ENCODE measurements around the gene PON3. TPM values are rescaled to one million over a fixed set of nuclear protein-coding genes. Genes with fewer than 3 reads are reported as not detected.

The PON3 gene
- total and polyA plus RNA-seq, 2 of the 8 experiments (the other 6 are each of a cell fraction or from before 2014, with no cell fraction given) = not detected

DNA sequence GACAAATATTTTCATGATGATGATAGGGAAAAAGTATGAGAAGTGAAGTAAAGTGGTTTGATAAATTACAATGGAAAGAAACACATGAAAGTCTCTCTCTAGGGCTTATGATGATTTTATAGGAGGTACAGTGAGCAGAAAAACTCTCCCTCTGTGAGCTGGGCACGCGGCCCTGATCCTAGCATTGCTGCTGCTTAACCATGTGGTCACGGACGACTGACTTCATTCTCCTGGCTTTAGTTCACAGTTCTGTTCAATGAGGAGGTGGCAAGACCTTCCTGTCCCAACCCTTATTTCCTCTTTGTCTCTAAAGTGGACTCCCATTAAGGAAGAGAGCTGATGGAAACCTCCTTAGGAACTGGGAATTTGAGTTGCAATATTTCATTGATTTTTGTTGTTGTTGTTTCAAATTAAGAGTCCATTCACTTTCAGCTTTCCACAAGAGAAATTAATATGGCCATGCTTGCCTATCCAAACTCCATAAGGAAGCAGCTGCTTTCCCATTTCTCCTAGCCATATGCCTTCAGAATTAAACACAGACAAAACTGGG lies 8.2 kb upstream of the PON3 start:
- WGBS, 2 experiments (ENCODE audit: extremely low coverage in 1 of 2, insufficient coverage in 1 of 2, insufficient read length in 1 of 2, insufficient replicate concordance in 2 of 2, low coverage in 1 of 2, low lambda C conversion rate in 2 of 2, missing lambda C conversion rate in 1 of 2) = 95% methylated on average over 4 of the region's 4 CpGs; no CpG with 5 or more reads in 1 of the 2 experiments
- Histone ChIP-seq H3K79me2 (ENCODE audit: control insufficient read depth in 1 of 2, insufficient read depth in 2 of 2, low read length in 2 of 2) (no peaks in the 10 kb centered on the region), H3K4me3 (ENCODE audit: extremely low read depth in 1 of 4, insufficient read depth in 2 of 4, low read depth in 3 of 4, low read length in 4 of 4) (no peak overlapping the region), H2BK120ac (replicated peaks; ENCODE audit: low read depth, low read length) (no peak overlapping the region), H3K27ac (ENCODE audit: low read depth, low read length) (no peak overlapping the region), H4K20me1 (replicated peaks in 1 of 2; ENCODE audit: control insufficient read depth in 1 of 2, insufficient read depth in 2 of 2, low read length in 2 of 2) (no peaks in the 10 kb centered on the region), H4K5ac (ENCODE audit: insufficient read length, low read depth, low read length) (no peak overlapping the region), H3K18ac (ENCODE audit: extremely low read depth, low read length) (no peak overlapping the region), H2BK20ac (ENCODE audit: low read length) (no peak overlapping the region), H3K27me3 (replicated peaks in 1 of 4; ENCODE audit: control insufficient read depth in 3 of 4, extremely low read depth in 1 of 4, insufficient read depth in 3 of 4, low read length in 3 of 4) (no peaks in the 10 kb centered on the region), H3K56ac (replicated peaks; ENCODE audit: insufficient read length, low read depth, low read length) (no peak overlapping the region), H3K9ac (replicated peaks in 1 of 4; ENCODE audit: extremely low read depth in 1 of 4, low read depth in 3 of 4, low read length in 3 of 4) (no peak overlapping the region), H3K36me3 (ENCODE audit: control insufficient read depth in 2 of 4, insufficient read depth in 4 of 4, low read length in 3 of 4) (peaks cover 0 to 13% (median 2%) of the 10 kb centered on the region in 4 experiments; a peak in 4 of 8 replicates), H3K23ac (ENCODE audit: insufficient read length) (no peak overlapping the region), H3K4ac (replicated peaks; ENCODE audit: insufficient read length, low read depth, low read length) (no peak overlapping the region), H4K91ac (replicated peaks; ENCODE audit: insufficient read length, low read length) (no peak overlapping the region), H4K8ac (ENCODE audit: extremely low read depth, insufficient read depth, low read length) (no peak overlapping the region), H2BK15ac (ENCODE audit: low read length) (no peak overlapping the region), H3K4me2 (ENCODE audit: insufficient read depth in 1 of 2, low read depth in 2 of 2, low read length in 2 of 2) (no peak overlapping the region), H2AFZ (ENCODE audit: low read length) (no peak overlapping the region), H3K23me2 (ENCODE audit: low read depth, low read length) (no peaks in the 10 kb centered on the region), H2BK5ac (ENCODE audit: low read depth, low read length) (no peak overlapping the region), H3K9me3 (ENCODE audit: insufficient read depth in 2 of 2, low read depth in 1 of 2, low read length in 1 of 2) (no peaks in the 10 kb centered on the region), H2BK12ac (ENCODE audit: low read depth, low read length) (no peak overlapping the region), H3K4me1 (replicated peaks in 1 of 4; ENCODE audit: control insufficient read depth in 3 of 4, insufficient read depth in 4 of 4, low read length in 3 of 4) (no peaks in the 10 kb centered on the region), H3K14ac (ENCODE audit: insufficient read length) (no peak overlapping the region), H2AK5ac (ENCODE audit: low read depth, low read length) (no peak overlapping the region), H3K79me1 (ENCODE audit: low read depth, low read length) (no peaks in the 10 kb centered on the region)
- FAIRE-seq (no peak), DNase-seq (ENCODE audit: low read depth in 1 of 2, low spot score in 2 of 2) (no peak)
- ChIA-PET POLR2A (ENCODE audit: partially characterized antibody) (interaction anchor here (1.0 kb wide), 1 partner anchor 25 kb away, joined by 3 read pairs; no protein-coding TSS in a partner anchor), CTCF (ENCODE audit: partially characterized antibody) (interaction anchor here (0.9 to 3.2 kb wide), 4 partner anchors 8 to 286 kb away, joined by 3 to 16 read pairs (median 4); partner anchors contain the start of gene PON3)
- no peak for TF ChIP-seq SRF (IDR thresholded peaks at IDR 0.05; ENCODE audit: low read depth, low read length)
- TF ChIP-seq HDAC2 (IDR thresholded peaks at IDR 0.05; ENCODE audit: borderline replicate concordance in 1 of 2, low read depth in 2 of 2, low read length in 2 of 2) = no peak
- TF ChIP-seq POLR2A (IDR thresholded peaks at IDR 0.05; ENCODE audit: control extremely low read depth in 1 of 2, low read depth in 2 of 2, low read length in 2 of 2) = no peak
- TF ChIP-seq FOSL1 (IDR thresholded peaks at IDR 0.05; ENCODE audit: insufficient read depth, low read depth, low read length) = no peak
- TF ChIP-seq CHD2 (IDR thresholded peaks at IDR 0.05; ENCODE audit: low read length) = no peak
- TF ChIP-seq JUN (IDR thresholded peaks at IDR 0.05; ENCODE audit: low read depth, low read length) = no peak
- TF ChIP-seq USF2 (IDR thresholded peaks at IDR 0.05; ENCODE audit: low read length) = no peak
- TF ChIP-seq KDM4A (IDR thresholded peaks at IDR 0.05; ENCODE audit: low read depth, low read length, severe bottlenecking) = no peak
- TF ChIP-seq E2F6 (IDR thresholded peaks at IDR 0.05) = no peak
- TF ChIP-seq NANOG (IDR thresholded peaks at IDR 0.05; ENCODE audit: insufficient read depth, low read depth, low read length, poor library complexity, severe bottlenecking) = no peak
- no peak for TF ChIP-seq POLR2AphosphoS5 (IDR thresholded peaks at IDR 0.05; ENCODE audit: low read depth, low read length)
- no peak for TF ChIP-seq BRCA1 (IDR thresholded peaks at IDR 0.05; ENCODE audit: low read depth, low read length)
